ENCODE data around the gene FBXO9.

FBXO9 gene

GRCh38 chr6:53113742-53114141, 48.5 kb downstream of the FBXO9 start:
- Histone ChIP-seq H3K9ac (ENCODE audit: low read length) (no peak overlapping the region), H3K27ac (ENCODE audit: low read length) (no peak overlapping the region), H3K4me2 (ENCODE audit: low read length) (no peak overlapping the region), H3K4me3 (ENCODE audit: low read length) (no peak overlapping the region), H3K27me3 (ENCODE audit: low read depth, low read length) (no peaks in the 10 kb centered on the region), H3K36me3 (replicated peaks; ENCODE audit: low read depth, low read length) (no peaks in the 10 kb centered on the region), H3K79me2 (ENCODE audit: low read length) (no peaks in the 10 kb centered on the region), H3K9me3 (ENCODE audit: insufficient read depth, low read length) (no peaks in the 10 kb centered on the region), H2AFZ (ENCODE audit: low read depth, low read length) (no peak overlapping the region), H4K20me1 (ENCODE audit: insufficient read depth, low read length) (no peaks in the 10 kb centered on the region), H3K4me1 (ENCODE audit: low read length) (no peaks in the 10 kb centered on the region)
- no peak for TF ChIP-seq CTCF (IDR thresholded peaks at IDR 0.05; ENCODE audit: low read depth, low read length)
- no peak for TF ChIP-seq EZH2phosphoT487 (IDR thresholded peaks at IDR 0.05; ENCODE audit: low read depth)

GRCh38 chr6:53115113-53115512, 49.9 kb downstream of the FBXO9 start:
- Histone ChIP-seq H3K9me3 (ENCODE audit: insufficient read depth, low read length) (no peaks in the 10 kb centered on the region), H3K27me3 (ENCODE audit: low read depth, low read length) (no peaks in the 10 kb centered on the region), H4K20me1 (ENCODE audit: insufficient read depth, low read length) (no peaks in the 10 kb centered on the region), H3K79me2 (ENCODE audit: low read length) (no peaks in the 10 kb centered on the region), H2AFZ (ENCODE audit: low read depth, low read length) (no peak overlapping the region), H3K36me3 (replicated peaks; ENCODE audit: low read depth, low read length) (no peaks in the 10 kb centered on the region), H3K9ac (ENCODE audit: low read length) (no peak overlapping the region), H3K4me1 (ENCODE audit: low read length) (no peaks in the 10 kb centered on the region), H3K27ac (ENCODE audit: low read length) (no peak overlapping the region), H3K4me3 (ENCODE audit: low read length) (no peak overlapping the region), H3K4me2 (ENCODE audit: low read length) (no peak overlapping the region)
- TF ChIP-seq EZH2phosphoT487 (IDR thresholded peaks at IDR 0.05; ENCODE audit: low read depth) (no peak), CTCF (IDR thresholded peaks at IDR 0.05; ENCODE audit: low read depth, low read length) (no peak)

GRCh38 chr6:53115741-53116140, 50.5 kb downstream of the FBXO9 start:
- no peaks in the 10 kb centered on the region for H3K79me2 ChIP-seq (ENCODE audit: low read length)
- no peak for TF ChIP-seq CTCF (IDR thresholded peaks at IDR 0.05; ENCODE audit: low read depth, low read length)
- TF ChIP-seq EZH2phosphoT487 (IDR thresholded peaks at IDR 0.05; ENCODE audit: low read depth) = no peak
- no peaks in the 10 kb centered on the region for H4K20me1 ChIP-seq (ENCODE audit: insufficient read depth, low read length)
- H3K27ac ChIP-seq (ENCODE audit: low read length) = no peak overlapping the region
- no peaks in the 10 kb centered on the region for H3K36me3 ChIP-seq (replicated peaks; ENCODE audit: low read depth, low read length)
- no peak overlapping the region for H3K4me2 ChIP-seq (ENCODE audit: low read length)
- no peaks in the 10 kb centered on the region for H3K27me3 ChIP-seq (ENCODE audit: low read depth, low read length)
- no peak overlapping the region for H3K4me3 ChIP-seq (ENCODE audit: low read length)
- H3K9ac ChIP-seq (ENCODE audit: low read length) = no peak overlapping the region
- no peaks in the 10 kb centered on the region for H3K4me1 ChIP-seq (ENCODE audit: low read length)
- no peak overlapping the region for H2AFZ ChIP-seq (ENCODE audit: low read depth, low read length)
- no peaks in the 10 kb centered on the region for H3K9me3 ChIP-seq (ENCODE audit: insufficient read depth, low read length)

- H2AFZ ChIP-seq (ENCODE audit: low read depth, low read length) = no peak overlapping the region
- no peak overlapping the region for H3K4me3 ChIP-seq (ENCODE audit: low read length)
- no peaks in the 10 kb centered on the region for H3K79me2 ChIP-seq (ENCODE audit: low read length)
- no peaks in the 10 kb centered on the region for H3K27me3 ChIP-seq (ENCODE audit: low read depth, low read length)
- no peak overlapping the region for H3K4me2 ChIP-seq (ENCODE audit: low read length)
- no peaks in the 10 kb centered on the region for H3K36me3 ChIP-seq (replicated peaks; ENCODE audit: low read depth, low read length)
- no peaks in the 10 kb centered on the region for H3K4me1 ChIP-seq (ENCODE audit: low read length)
- H3K9ac ChIP-seq (ENCODE audit: low read length) = no peak overlapping the region
- H3K27ac ChIP-seq (ENCODE audit: low read length) = no peak overlapping the region
- no peaks in the 10 kb centered on the region for H3K9me3 ChIP-seq (ENCODE audit: insufficient read depth, low read length)
- H4K20me1 ChIP-seq (ENCODE audit: insufficient read depth, low read length) = no peaks in the 10 kb centered on the region
- TF ChIP-seq EZH2phosphoT487 (IDR thresholded peaks at IDR 0.05; ENCODE audit: low read depth) = no peak
- no peak for TF ChIP-seq CTCF (IDR thresholded peaks at IDR 0.05; ENCODE audit: low read depth, low read length)
Measured at GRCh38 chr6:53119349-53119748, 54.1 kb downstream of the FBXO9 start.
